GM18867 (cell line): ENCODE results near the gene CNOT4.
"Not testable (repeated sequence)": the region's sequence is repeated elsewhere in the genome, so short reads cannot be mapped to it uniquely, and the experiment has no call there.

Experiments
- ATAC-seq: cut with Tn5 transposase; IDR thresholded peaks from one replicate; pipeline ENCODE4 v1.9.1; 2021; ENCODE audit warnings: mild to moderate bottlenecking, moderate library complexity; ENCODE audit not compliant: unreplicated experiment

CNOT4 gene

GRCh38 chr7:135333200-135333599, 176.7 kb downstream of the CNOT4 start:
- no peak for ATAC-seq

GRCh38 chr7:135330088-135330487, 179.8 kb downstream of the CNOT4 start:
- no peak for ATAC-seq

- ATAC-seq, result no peak
Observed at GRCh38 chr7:135328526-135328925, 181.4 kb downstream of the CNOT4 start.

- no peak for ATAC-seq
Observed at GRCh38 chr7:135328053-135328452, 181.8 kb downstream of the CNOT4 start.

GRCh38 chr7:135327458-135327857, 182.4 kb downstream of the CNOT4 start:
- no peak for ATAC-seq

- ATAC-seq, result no peak
Observed at GRCh38 chr7:135326636-135327280, 183.1 kb downstream of the CNOT4 start.

GRCh38 chr7:135322571-135323340, 187.1 kb downstream of the CNOT4 start:
- ATAC-seq, result no peak

- ATAC-seq, result no peak
Observed at GRCh38 chr7:135321556-135321955, 188.3 kb downstream of the CNOT4 start.

- ATAC-seq, result not testable (repeated sequence)
Observed at GRCh38 chr7:135320953-135321352, 188.9 kb downstream of the CNOT4 start.

- ATAC-seq, result no peak
Observed at GRCh38 chr7:135320268-135320667, 189.6 kb downstream of the CNOT4 start.

- ATAC-seq, result no peak
Observed at GRCh38 chr7:135317676-135318325, 192.1 kb downstream of the CNOT4 start.

GRCh38 chr7:135316648-135317313, 193.1 kb downstream of the CNOT4 start:
- ATAC-seq, result no peak

- ATAC-seq, result no peak
Observed at GRCh38 chr7:135313971-135314370, 195.9 kb downstream of the CNOT4 start.
